ENCODE data around the gene PCDH9.

GRCh38 chr13:66477816-66478215 is 752.3 kb downstream of the PCDH9 start:
- no peak for TF ChIP-seq CTCF (IDR thresholded peaks at IDR 0.05)
- TF ChIP-seq POLR2A (IDR thresholded peaks at IDR 0.05) = no peak
- TF ChIP-seq EP300 (IDR thresholded peaks at IDR 0.05) = no peak
